GM21390 (cell line): Measurements from ENCODE around the gene CCDC9B.

Source experiments
- ATAC-seq: cut with Tn5 transposase; IDR thresholded peaks from one replicate; pipeline ENCODE4 v1.9.1; 2021; ENCODE audit not compliant: unreplicated experiment

CCDC9B gene

DNA sequence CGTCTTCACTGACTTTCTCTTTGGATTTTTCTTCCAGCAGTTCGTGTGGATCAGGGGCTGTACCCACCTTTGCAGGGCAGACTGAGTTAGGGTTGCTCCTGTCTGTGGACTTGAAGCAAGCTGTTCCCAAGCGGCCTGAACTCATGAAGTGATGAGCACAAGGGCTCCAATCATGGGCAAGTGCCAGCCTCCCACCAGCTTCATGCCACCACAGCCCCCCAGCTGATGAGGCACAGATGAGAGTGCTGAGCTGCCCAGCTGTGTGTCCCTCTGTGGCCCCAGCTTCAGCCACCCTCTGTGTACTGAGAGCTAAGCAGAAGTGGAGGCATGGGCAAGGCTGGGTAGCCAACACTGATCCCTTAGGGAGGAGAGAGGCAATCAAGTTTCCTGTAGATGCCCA lies 29.7 kb downstream of the CCDC9B start:
- no peak for ATAC-seq

DNA sequence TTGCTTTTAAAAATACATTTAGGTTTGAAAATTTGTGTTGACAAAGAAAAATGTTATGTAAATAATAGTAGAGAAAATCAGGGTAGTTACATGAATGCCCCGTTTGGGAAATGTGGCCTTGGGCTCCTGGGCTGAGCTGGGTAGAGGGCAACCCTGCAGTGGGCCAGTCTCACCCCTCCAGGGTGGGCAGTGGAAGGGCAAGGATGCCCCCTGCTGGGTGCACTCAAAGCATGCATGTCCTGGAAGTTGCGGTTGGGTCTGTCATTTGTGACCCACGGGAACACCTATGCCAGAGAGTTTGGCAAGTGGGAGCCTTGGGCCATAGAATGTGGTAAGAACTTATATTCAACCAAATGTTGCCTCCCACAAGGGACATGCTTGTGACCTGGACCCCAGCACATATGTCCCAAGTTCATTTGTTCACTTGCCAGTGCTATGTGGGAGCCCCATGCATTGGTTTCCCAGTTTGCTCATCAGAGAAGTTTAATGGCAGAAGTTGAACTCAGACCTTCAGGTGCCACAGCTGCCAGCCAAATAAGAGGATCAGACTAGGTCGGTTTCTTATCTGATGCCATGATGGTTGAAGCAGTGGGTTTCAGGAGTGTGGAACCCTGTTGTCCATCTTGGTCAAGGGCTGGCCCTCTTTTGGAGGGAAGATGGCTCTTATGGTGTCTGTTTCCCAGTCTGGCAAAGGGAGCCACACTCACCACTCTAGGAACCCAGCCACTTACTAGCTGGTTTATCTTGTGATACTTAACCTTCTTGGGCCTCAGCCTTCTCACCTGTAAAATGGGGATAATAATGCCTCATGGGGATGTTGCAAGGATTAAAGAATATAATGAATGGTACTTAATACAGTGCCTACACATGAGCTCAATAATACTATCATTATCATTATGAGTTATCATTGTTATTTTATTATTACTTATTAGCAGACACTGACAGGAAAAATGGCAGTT lies 30.5 kb downstream of the CCDC9B start:
- ATAC-seq, result no peak

DNA sequence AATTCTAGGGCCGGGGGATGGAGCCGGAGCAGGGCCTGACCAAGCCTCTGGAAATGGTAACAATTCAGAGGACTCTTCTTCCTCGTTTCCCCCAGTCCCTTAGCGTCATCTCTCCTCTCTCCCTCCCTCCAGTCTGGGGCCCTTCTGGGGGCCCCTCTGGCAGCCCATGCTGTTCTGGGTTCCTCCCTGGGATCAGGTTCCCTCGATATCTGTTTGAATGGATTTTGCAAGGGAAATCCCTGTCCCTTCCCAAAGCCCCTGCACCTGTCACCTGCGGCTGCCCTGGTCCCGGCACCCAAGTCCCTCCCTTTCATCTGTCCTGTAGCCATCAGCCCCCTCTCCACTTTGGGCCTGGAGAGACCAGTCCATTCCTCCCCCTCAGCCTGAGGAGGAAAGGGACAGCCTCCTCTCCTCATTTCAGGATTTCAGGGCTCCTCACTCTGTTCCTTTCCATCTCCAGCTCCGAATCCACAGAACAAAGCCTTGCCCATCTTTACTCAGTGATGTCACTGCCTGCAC lies 31.3 kb downstream of the CCDC9B start:
- ATAC-seq, result no peak

DNA sequence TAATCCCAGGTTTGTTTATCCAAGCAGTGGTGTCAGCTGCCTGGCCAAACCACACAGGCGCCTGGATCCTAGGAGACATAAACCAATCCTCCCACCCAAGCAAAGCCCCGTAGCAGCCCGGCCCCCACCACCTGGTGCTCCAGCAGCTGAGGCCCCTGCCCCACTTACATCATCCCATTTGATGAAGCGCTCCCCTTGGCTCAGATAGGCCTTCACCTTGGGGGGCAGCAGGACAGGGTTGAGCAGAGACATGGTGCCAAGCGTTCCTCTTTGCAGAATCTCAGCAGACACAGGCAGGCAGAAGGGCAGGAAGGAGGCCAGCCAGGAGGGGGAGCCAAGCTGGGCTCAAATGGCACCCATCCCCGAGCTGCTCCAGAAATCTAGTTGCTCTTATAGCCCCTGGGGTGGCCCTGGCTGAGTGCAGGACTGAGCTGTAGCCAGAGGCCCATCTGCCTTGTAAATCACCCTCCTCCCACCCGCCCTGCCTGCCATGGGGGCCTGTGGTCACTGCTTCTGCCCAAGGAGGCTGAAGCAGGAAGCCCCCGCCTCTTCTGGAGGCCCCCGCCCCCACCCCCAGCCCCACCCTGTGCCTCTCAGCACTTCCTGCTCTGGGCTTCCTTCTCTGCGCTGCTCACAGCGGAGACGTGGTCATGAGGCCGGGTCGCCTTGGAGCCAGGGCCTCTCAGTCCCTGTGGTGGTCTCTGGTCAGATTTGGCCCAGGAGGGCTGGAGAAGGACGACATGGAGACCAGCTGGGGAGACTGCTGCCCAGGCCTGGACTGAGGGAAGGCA lies 33.1 kb downstream of the CCDC9B start, which contains the start of gene PLCB2:
PLCB2 (minus strand) TSS at position 515 of the 791 bp plus-strand sequence; CDS start at position 252, 263 bp downstream.
- peak; percentile 52 for ATAC-seq

DNA sequence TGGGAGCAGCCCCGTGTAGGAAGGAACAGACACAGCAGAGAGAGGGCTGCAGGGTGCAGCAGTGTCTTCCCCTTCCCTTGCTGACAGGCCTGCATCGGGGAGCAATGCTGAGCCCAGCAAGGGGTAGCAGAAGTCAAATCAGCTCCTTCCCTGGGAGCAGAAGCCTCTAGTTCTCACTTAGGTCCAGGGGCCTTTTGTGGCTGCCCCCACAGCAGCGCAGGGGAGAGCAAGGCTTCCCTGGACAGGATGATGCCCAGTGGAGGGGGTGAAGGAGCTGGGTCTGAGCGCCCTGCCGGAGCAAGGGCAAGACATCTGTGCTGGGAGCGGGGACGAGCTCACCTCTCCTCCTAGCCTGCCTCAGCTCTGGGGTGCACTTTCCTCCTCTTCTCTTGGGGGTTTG lies 33.8 kb downstream of the CCDC9B start:
- ATAC-seq, result no peak

DNA sequence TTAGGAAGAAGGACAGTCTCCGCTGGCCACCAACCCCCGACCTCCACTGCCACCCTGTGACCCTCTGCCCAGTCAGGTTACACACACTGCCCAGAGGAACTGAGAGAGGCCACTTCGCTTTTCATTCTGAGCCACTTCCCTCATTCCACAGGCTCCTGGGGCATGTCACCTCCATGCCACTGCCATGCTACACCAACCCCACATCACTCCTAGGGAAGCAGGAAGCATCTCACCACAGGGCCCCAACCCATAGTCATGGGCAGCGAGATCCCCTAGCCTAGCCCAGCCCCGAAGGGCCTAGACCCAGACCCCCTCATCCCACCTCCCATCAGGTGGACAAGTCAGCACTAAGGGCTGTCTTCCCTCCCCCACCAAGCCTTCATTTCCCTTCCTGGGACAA lies 34.4 kb downstream of the CCDC9B start:
- no peak for ATAC-seq

DNA sequence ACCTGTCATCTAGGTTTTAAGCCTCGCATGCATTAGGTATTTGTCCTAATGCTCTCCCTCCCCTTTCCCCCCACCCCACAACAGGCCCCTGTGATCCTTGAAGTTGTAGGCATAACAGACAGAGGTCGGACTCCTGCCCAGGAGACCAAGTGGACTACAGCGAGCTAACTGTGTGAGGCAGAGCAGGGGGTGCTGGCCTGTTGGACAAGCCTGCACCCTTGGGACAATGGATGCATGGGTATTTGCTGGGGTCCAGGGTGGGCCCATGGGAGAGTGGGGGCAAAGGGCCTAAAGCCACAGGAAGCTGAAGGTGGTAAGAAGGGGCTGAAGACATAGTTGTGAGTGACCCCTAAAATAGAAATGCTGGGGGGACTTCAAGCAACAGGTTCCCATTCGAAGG lies 35.5 kb downstream of the CCDC9B start:
- ATAC-seq, result no peak

DNA sequence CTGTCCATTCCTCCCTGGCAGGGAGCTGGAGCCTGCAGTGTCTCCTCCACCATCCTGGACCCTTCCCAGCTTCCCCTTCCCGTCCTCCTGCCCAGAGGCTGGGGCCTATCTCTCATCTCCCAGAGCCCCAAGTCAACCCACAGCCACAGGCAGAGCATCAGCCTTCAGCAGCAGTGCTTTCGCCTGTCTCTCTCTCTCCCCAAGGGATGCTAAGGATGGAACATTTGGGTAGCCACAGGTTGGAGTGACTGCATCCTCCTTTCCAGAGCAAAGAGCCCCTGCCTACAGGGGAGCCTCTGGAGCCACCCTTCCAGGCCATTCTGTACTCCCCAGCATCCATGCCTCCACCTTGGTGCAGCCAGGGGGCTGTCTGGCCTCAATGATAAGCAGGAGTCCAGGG lies 37.2 kb downstream of the CCDC9B start:
- ATAC-seq, result no peak

DNA sequence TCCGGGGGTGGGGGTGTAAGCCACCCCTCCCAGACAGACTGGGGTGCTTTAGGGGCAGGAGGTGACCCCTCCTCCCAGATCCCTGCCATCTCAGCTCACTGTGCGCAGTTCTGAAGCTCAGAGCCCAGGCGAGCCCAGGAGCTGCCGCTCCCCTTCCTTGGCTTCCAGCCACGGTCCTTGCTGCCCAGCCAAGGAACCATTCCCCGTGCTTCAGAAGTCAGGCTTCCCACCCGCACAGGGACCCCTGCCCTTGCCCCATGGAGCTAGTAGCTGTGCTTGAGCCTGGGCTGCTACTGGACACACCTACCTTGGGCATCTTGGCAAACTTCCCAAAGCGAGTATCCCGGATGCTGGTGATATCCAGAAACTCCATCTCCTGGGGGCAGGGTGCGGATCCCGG lies 37.8 kb downstream of the CCDC9B start:
- ATAC-seq, result no peak

DNA sequence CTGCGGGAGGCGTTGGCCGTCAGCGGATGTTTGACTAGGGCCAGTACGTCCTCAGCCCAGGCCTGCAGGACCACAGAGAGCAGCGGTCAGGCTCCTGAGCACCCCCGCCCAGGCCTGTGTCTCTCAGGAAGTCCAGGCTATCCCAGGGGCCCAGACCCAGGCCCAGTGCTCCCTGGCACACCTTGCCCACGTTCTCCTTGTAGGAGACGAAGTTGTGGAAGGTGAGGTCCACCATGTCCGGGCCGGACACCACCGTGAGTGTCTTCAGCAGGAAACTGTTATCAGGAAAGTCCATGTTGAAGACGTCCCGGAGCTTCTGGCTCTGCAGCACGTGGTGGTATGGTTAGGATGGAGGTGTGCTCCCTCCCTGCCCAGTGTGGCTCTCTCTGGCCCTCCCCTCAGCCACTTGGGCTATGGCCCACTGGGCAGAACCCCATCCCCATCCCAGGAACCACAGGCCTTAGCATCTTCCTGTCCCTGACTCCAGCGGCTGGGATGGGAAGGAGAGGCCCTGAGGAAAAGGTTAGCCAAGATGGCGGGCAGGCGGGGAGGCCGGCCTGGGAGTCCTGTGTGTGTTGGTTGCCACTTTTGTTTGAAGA lies 38.4 kb downstream of the CCDC9B start:
- no peak for ATAC-seq

DNA sequence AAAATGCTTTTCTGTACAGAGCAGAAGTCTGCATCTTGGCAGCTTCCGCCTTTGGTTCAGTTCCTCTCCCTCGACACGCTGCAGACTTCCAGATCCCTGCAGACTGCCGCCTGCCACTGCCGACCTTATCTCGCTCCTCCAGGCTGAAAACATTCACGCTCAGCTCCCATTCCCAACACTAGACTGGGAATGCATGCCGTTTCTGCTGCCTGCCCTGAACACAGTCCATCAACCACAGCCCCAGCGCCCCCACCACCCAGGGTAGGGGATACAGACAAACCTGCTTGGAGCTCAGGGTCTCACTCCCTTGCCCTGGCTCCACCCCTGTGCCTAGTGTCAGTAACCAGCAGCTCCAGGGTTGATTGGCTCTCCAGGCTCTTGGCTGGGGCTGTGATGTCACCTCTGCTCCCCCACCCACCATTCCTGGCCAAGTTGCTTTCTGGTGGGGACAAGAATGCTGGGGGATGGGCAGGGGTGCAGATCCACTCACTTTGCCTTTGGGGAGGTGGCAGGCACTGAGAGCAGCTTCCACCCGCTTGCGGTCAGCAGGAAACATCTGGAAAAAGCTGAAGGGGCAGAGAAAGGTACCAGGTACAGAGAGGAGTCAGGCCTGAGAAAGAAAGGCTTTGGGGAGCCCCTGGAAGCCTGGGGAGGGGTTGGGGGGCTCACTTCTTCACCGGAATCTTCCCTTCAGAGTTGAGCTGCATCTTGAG lies 39.1 kb downstream of the CCDC9B start:
- ATAC-seq, result no peak

DNA sequence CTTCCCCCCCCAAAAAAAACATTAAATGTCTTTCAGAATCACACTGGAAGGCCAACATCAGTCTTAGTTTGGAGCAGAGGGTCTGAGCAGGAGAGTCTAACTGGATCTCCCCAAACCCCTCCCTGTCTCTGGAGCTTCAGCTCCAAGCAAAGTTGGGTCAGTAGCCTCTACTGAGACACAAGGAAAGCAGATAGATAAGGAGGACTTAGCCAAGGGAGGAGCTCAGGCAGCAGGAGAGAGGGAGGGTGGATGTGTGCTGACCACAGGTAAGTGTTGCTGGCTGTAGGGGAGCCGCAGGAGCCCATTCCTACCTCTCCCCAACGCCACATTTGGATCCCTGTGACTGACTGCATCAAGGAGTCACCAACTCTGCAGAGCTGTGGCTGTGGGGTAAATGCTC lies 40.0 kb downstream of the CCDC9B start:
- no peak for ATAC-seq

DNA sequence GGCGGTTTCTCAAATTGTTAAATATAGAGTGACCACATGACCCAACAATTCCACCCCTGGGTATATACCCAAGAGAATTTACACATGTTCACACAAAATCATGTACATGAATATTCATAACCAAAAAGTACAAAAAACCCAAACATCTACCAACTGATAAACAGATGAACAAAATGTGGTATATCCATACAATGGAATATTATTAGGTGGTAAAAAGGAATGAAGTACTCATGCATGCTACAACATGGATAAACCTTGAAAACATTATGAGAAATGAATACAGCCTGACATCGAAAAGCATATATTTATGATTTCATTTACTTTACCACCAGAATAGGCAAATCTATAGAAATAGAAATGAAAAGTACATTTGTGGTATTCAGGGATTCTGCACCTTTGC lies 40.4 kb downstream of the CCDC9B start:
- ATAC-seq, result no peak

DNA sequence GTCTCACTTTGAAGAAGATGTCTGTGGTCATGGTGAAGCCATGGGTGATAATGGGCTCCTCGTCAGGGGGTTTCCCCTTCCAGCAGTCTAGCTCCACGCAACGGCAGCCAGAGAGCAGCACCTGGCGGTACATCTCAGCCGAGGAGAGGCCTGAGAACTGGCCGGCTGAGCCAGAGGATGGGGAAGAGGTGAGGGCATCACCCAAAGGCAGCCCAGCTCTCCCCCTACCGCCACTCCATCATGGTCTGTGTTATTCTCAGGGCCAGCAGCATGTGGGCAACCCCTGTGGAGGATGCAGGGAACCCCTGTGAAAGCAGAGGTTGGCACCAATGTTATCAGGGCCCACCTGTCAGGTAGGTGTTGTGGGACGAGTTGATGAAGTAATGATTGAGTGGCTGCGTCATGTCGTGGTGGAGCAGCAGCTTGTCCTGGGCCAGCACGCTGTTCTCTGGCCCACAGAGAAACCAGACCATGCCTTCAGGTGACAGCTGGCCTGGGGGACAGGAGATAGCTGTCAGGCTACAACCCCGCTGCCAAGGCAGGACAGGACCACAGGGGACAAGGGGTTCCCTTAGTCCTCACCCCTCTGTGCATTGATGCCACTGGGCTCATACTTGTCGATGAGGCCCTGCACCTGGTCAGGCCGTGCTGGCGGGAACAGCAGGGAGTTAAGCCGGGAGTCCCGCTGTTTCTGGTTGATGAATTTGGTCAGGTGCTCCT lies 42.4 kb downstream of the CCDC9B start:
- ATAC-seq, result no peak

DNA sequence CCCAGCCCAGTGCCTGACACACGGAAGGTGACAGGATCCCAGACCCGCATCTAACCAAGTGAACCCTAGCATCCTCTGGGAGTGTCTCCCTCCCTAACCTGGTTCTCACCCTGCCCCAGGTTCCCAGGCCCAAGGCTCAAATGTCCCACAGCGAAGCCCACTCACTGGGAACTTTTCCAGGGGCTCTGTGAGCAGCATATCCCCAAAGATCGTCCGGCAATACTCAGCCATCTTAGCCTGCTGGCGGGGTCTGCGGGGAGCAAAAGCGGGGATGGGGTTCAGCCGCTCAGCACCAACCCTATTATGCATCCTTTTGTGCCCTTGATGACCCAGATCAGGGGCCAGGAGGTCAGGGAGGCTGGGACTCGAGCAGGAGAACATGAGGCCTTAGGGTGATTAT lies 43.4 kb downstream of the CCDC9B start:
- no peak for ATAC-seq

DNA sequence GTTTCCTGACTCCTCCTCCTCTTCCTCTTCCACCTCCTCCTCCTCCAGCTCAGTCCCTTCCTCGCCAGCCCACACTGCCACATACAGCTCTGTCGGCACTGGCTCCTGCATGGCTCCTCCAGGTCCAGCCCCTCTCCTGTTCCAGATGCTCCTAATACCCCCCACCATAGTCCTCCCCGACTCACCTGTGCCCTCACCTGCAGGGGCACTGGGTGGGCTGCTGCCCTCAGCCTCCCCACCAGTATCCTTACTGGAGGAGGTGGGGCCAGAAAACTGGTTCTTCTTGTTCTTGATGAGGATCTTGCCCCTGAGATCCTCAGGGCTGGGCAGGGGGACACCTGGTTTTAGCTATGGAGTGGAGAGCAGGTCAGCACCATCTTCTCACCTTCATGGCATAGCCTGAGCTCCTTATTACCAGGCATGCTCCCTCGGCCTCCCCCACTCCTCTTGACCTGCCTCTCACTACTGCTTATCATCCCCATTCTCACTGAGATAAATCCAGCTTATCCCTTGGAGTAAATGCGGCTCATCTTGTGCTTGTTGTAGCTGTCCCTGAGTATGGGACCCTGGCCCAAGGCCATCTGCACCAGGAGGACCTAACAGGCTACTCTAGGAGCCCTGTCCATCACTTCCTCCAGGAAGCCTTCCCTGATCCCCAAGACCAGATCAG lies 44.0 kb downstream of the CCDC9B start:
- no peak for ATAC-seq

DNA sequence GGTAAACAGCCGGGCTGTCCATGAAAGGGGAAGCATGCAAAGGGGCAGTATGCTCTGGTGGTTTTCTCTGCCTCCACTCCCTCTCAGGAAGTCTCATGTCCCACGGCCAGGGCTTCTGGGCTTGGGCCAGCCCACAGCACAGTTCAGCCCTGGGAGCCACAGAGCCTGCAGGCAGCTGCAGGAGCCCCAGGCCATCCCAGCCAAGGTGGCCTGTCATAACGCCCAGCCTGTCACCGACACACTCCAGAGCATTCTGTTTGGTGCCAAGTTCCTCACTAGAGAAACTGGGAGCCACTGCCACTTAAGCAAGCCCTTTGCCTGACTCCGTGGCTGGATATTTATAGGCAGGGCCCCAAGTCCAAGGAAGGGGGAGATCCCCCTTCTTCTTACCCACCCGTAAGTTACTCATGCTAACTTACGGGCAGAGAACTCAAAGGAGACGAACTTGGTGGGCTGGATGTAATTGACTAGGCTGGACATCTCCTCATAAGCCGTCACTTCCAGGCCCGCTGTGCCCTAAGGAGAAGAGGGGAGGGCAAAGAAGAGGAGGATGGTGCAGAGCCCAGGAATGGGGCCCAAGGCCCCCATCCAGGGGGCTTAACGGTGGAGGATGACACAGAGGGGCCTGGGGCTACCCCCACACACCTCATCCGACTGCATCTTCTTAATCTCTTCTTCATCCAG lies 44.7 kb downstream of the CCDC9B start:
- ATAC-seq, result no peak

DNA sequence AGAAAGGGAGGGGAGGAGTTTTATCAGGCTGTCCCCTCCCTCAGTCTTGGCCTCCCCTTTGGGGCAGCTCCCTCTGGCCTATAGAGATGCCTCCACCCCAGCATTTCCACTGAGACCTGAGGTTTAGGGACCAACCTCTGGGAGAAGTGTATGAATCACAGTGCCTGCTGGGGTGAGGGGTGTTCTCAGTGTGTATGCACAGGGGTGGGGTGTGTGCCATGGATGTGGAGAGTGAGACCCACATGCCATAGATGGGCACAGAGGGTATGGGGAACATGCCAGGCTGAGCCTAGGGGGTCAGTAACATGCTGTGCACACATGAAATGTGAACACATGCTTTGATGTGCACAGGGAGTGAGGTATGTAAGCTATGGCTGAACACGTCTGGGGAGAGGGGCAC lies 45.4 kb downstream of the CCDC9B start:
- no peak for ATAC-seq
